Testis (tissue), 3 donors: ENCODE measurements around the gene NIF3L1. TPM values are rescaled to one million over a fixed set of nuclear protein-coding genes. Genes with fewer than 3 reads are reported as not detected.

Source experiments
- DNase-seq: peaks from one replicate; pipeline ENCODE4 v3.0.0-alpha.2; 2019
- H3K27ac ChIP-seq, 2 donors: fragments of 200-600 bp; sonication (generic); one replicate each; pipeline ENCODE4 v1.5.1; 2019
- H3K27me3 ChIP-seq: fragments of 200-600 bp; sonication (generic); one replicate; pipeline ENCODE4 v1.5.1; 2019
- H3K36me3 ChIP-seq: fragments of 200-600 bp; sonication (generic); one replicate; pipeline ENCODE4 v1.5.1; 2017; ENCODE audit warnings: low read depth; ENCODE audit errors: missing control alignments
- H3K4me1 ChIP-seq: fragments of 200-600 bp; sonication (generic); one replicate; pipeline ENCODE4 v1.5.1; 2019
- H3K4me3 ChIP-seq, 2 donors: fragments of 200-600 bp; sonication (generic); one replicate each; pipeline ENCODE4 v1.5.1; 2017 to 2019
- H3K9me3 ChIP-seq: fragments of 200-600 bp; sonication (generic); one replicate; pipeline ENCODE4 v1.5.1; 2017
- POLR2A ChIP-seq: fragments of 450-650 bp; IDR thresholded peaks from one replicate; pipeline ENCODE4 v1.6.1; 2017; ENCODE audit warnings: antibody characterized with exemption, mild to moderate bottlenecking, moderate library complexity
- WGBS, 2 donors: methylation state at CpG; one replicate each; pipeline ENCODE4 v1.1.5; 2018; 5-methylcytosine and 5-hydroxymethylcytosine counted together
- intact Hi-C: fragments of 100-400 bp; cut with DNase I; formaldehyde crosslinking; loops from one replicate; pipeline ENCODE4 v1.15.1; 2023; ENCODE audit warnings: low total_unique reads
- polyA plus RNA-seq: library from polyadenylated mRNA; stranded (reverse); fragments of 350-450 nt; fragmentation: Illumina TruSeq; extraction: RNeasy Lipid Tissue Mini Kit (QIAGEN cat#74804); gene quantifications from one replicate; pipeline ENCODE4 v1.2.3, GENCODE V29; 2014; ENCODE audit warnings: low read depth, low replicate concordance; ENCODE audit not compliant: insufficient read depth
- total RNA-seq, 2 donors: library from RNA; depleted of rRNA; stranded (reverse); fragments of >200 nt; gene quantifications; one replicate each; pipeline ENCODE4 v1.2.3, GENCODE V29; 2016
- TF ChIP-seq, protein P1 (sequence below), 3 experiments: fragments of 450-650 bp in 2 of 3; fragments of 200-600 bp in 1 of 3; sonication (generic) in 1 of 3; IDR thresholded peaks; one replicate each; pipeline ENCODE4 v1.5.1; 2016 to 2019; ENCODE audit warnings: antibody characterized with exemption in 3 of 3, mild to moderate bottlenecking in 2 of 3, moderate library complexity in 1 of 3

Gene NIF3L1
- total and polyA plus RNA-seq, 3 donors from 2014 or later = 36.1 to 45.9 (median 36.1) TPM

DNA sequence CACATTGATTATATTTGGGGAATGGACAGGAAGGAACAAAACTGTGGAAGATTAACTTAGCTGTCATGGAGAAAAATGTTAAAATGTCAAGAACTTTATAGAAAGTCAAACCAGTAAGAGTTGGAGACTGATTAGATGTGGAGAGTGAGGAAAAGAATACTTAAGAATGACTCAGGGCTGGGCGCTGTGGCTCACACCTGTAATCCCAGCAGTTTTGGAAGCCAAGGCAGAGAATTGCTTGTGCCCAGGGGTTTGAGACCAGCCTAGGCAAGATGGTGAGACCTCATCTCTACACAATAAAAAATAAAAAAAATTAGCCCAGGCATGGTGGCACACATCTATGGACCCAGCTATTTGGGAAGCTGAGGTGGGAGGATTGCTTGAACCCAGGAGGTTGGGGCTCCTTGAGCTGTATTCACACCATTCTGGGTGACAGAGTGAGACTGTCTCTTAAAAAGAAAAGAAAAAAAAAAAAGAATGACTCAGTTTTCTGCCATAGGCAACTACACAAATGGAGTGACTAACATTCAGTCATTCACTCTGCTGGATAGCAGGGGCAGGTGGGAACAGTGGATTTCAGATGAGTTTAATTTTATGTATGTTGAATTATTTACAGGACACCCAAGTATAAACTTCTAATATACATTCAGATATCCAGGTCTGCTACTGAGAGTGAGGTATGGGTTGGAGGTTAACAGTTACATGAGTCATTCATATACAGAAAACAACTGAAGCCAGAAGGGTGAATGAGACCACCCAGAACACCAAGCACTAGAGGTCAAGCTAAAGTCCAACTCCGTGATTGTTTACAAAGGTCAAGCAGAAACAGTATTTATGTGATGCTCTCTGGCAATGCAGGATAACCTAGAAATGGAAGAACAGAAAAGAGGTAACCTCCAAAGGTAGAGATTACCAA lies 40.4 kb downstream of the NIF3L1 start:
- H3K4me3 ChIP-seq = no peak overlapping the region
- TF ChIP-seq, protein P1, sequence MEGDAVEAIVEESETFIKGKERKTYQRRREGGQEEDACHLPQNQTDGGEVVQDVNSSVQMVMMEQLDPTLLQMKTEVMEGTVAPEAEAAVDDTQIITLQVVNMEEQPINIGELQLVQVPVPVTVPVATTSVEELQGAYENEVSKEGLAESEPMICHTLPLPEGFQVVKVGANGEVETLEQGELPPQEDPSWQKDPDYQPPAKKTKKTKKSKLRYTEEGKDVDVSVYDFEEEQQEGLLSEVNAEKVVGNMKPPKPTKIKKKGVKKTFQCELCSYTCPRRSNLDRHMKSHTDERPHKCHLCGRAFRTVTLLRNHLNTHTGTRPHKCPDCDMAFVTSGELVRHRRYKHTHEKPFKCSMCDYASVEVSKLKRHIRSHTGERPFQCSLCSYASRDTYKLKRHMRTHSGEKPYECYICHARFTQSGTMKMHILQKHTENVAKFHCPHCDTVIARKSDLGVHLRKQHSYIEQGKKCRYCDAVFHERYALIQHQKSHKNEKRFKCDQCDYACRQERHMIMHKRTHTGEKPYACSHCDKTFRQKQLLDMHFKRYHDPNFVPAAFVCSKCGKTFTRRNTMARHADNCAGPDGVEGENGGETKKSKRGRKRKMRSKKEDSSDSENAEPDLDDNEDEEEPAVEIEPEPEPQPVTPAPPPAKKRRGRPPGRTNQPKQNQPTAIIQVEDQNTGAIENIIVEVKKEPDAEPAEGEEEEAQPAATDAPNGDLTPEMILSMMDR (IDR thresholded peaks at IDR 0.05) = no peak
- no peak for TF ChIP-seq POLR2A
- intact Hi-C loops = no loop called here
- H3K9me3 ChIP-seq = no peaks in the 10 kb centered on the region
- H3K27ac ChIP-seq = no peak overlapping the region
- no peak for DNase-seq
- no peaks in the 10 kb centered on the region for H3K27me3 ChIP-seq
- WGBS, 2 donors = 76% methylated on average over 2 of the region's 2 CpGs
- H3K4me1 ChIP-seq = no peaks in the 10 kb centered on the region
- H3K36me3 ChIP-seq = no peaks in the 10 kb centered on the region

DNA sequence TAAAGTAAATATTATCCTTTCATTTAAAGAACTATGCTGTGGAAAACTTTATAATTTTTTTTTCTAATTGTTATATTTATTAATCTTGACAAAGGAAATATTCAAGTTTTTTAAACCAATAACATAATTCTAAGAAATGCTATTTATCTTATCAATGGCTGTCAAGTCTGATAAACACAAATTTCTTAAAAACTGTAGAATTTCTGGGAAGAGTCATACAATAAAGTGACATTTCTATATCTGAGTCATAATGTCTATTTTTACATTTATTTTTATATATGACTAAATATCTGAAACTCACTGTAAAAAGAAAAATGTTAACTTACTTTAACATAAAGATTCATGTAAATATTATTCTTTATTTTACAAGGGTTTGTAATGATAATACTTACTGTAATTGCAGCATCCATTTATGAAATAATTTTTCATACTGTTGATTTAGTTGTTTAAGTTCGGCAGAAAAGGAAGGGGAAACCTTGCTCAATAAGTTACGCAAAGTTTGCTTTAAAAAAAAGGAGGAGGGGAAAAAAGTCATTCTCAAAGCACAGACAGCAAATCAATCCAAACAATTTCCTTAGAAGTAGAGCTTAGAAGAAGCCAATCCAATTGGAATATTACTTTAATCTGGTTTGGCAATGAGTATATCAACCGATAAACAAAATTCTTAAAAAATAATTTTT lies 41.9 kb downstream of the NIF3L1 start:
- TF ChIP-seq, protein P1 (IDR thresholded peaks at IDR 0.05) = no peak
- no peak for TF ChIP-seq POLR2A
- H3K4me3 ChIP-seq = no peak overlapping the region
- no peaks in the 10 kb centered on the region for H3K4me1 ChIP-seq
- no peaks in the 10 kb centered on the region for H3K36me3 ChIP-seq
- 82 to 85% methylated on average over 3 of the region's 3 CpGs for WGBS, 2 donors
- no peak for DNase-seq
- intact Hi-C loops = no loop called here
- H3K27me3 ChIP-seq = no peaks in the 10 kb centered on the region
- H3K27ac ChIP-seq = no peak overlapping the region
- H3K9me3 ChIP-seq = no peaks in the 10 kb centered on the region

DNA sequence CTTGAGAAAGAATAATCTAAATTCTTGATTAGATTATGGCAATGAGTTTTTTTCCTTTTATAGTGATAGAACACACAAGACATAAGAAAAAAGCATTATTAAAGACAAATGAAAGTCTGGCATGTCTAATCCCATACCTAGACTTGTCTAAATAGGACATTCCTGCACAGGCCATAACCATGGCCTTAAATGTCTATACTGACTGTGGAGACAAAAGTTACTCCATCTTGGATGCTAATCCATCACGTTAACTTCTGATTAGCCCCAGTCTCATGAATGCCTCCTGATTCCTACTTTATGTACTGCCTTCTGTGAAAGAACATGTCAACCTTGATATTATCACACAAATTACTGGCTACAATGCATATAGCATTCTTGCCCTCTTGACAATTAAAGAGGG lies 50.7 kb downstream of the NIF3L1 start:
- Histone ChIP-seq H3K4me1 (no peaks in the 10 kb centered on the region), H3K4me3 (no peak overlapping the region), H3K36me3 (no peaks in the 10 kb centered on the region), H3K9me3 (no peaks in the 10 kb centered on the region), H3K27me3 (no peaks in the 10 kb centered on the region), H3K27ac (no peak overlapping the region)
- WGBS, 2 donors = 88% methylated on average over 1 of the region's 1 CpG
- no peak for DNase-seq
- intact Hi-C loops = no loop called here
- TF ChIP-seq, protein P1 (IDR thresholded peaks at IDR 0.05) = no peak

DNA sequence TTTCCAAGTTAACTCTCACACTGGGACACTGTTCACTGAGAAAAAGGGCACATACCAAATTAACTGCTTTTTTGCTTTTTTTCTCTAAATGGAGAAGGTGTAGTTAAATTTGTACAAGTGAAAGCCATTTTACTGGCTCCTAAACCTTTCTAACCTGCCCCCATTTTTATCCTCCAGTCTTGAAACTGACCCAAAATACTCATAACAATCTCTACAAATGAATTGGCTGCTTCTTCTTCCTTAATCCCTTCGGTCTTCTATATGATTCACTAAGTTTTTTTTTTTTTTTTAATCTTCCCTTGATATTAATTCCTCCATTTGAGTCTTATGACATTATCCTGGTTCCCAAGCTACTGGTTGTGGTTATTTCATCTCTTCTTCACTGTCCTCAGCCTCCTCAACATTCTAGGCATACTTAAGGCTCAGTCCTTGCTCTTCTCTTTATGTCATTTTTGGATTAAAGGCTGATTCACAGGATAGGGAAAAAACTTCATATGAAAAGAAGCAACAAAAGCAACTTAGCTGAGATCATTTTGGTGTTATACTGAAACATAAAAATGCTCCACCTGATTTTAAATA lies 54.4 kb downstream of the NIF3L1 start:
- intact Hi-C loops = no loop called here
- no peak for TF ChIP-seq POLR2A
- TF ChIP-seq, protein P1 (IDR thresholded peaks at IDR 0.05) = no peak
- no peak for DNase-seq
- Histone ChIP-seq H3K36me3 (no peaks in the 10 kb centered on the region), H3K27me3 (no peaks in the 10 kb centered on the region), H3K27ac (no peak overlapping the region), H3K4me1 (no peaks in the 10 kb centered on the region), H3K4me3 (no peak overlapping the region), H3K9me3 (no peaks in the 10 kb centered on the region)
- 91% methylated on average over 1 of the region's 1 CpG for WGBS, 2 donors
